Peyer's patch (tissue), 4 donors: ENCODE results near the gene RPS28. TPM values are rescaled to one million over a fixed set of nuclear protein-coding genes. Genes with fewer than 3 reads are reported as not detected.
A peak's percentile ranks its signal among the peaks of the same experiment; 100 is the strongest.
"Not testable (repeated sequence)": the region's sequence is repeated elsewhere in the genome, so short reads cannot be mapped to it uniquely, and the experiment has no call there.

Source experiments
- DNase-seq, 3 donors: peaks; one replicate each; pipeline ENCODE4 v3.0.0-alpha.2; 2017 to 2019
- H3K27ac ChIP-seq, 4 donors: fragments of 200-600 bp; sonication (generic); one replicate each; pipeline ENCODE4 v1.5.1; 2016 to 2019
- H3K27me3 ChIP-seq, 2 donors: fragments of 200-600 bp; sonication (generic); one replicate each; pipeline ENCODE4 v1.5.1; 2019
- H3K36me3 ChIP-seq, 3 donors: fragments of 200-600 bp; sonication (generic); one replicate each; pipeline ENCODE4 v1.5.1; 2016 to 2019
- H3K4me1 ChIP-seq, 4 donors: fragments of 200-600 bp; sonication (generic); one replicate each; pipeline ENCODE4 v1.5.1; 2016 to 2019
- H3K4me3 ChIP-seq, 4 donors: fragments of 200-600 bp; sonication (generic); 1 replicate in 3 of 4; 2 replicates in 1 of 4; pipeline ENCODE4 v1.5.1; 2016 to 2019; ENCODE audit warnings: mild to moderate bottlenecking in 1 of 4
- H3K9me3 ChIP-seq, 4 donors: fragments of 200-600 bp; sonication (generic); one replicate each; pipeline ENCODE4 v1.5.1; 2016 to 2019; ENCODE audit warnings: mild to moderate bottlenecking in 1 of 4
- CTCF ChIP-seq, 6 experiments: fragments of 450-650 bp in 4 of 6; fragments of 200-600 bp in 2 of 6; sonication (generic) in 1 of 6; IDR thresholded peaks; one replicate each; pipeline ENCODE4 v1.5.1; 2017 to 2019; ENCODE audit warnings: antibody characterized with exemption in 6 of 6, mild to moderate bottlenecking in 3 of 6, moderate library complexity in 1 of 6
- POLR2A ChIP-seq, 2 donors: fragments of 450-650 bp; IDR thresholded peaks; one replicate each; pipeline ENCODE4 v1.5.1; 2017; ENCODE audit warnings: antibody characterized with exemption in 2 of 2, mild to moderate bottlenecking in 2 of 2, moderate library complexity in 2 of 2
- total RNA-seq, 4 donors: library from RNA; depleted of rRNA; stranded (reverse); fragments of >200 nt; gene quantifications; one replicate each; pipeline ENCODE4 v1.1.0, GENCODE V29; 2016

RPS28 gene
- total RNA-seq, 4 donors from 2014 or later: 306 to 519 (median 393) TPM

DNA sequence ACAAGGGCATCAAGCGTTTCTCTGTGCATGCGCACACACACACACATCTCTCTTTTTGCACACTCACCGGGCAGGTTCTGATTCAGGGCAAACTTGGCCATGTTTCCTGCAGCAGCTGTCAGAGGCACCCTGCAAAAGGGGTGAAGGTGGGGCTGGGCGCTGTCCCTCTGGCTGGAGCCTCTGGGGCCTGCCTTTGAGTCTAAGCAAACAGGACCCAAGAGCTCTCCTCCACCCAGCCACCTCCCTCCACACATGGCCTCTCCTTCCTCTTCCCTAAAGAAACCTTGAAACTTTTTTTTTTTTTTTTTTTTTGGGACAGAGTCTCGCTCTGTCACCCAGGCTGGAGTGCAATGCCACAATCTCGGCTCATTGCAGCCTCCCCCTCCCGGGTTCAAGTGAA, 16.4 kb downstream of the RPS28 start:
- peaks cover 0 to 22% of the 10 kb centered on the region in 2 donors for H3K27me3 ChIP-seq
- no peaks in the 10 kb centered on the region for H3K9me3 ChIP-seq
- TF ChIP-seq POLR2A (IDR thresholded peaks at IDR 0.05) (no peak), CTCF (IDR thresholded peaks at IDR 0.05) (no peak)
- no peak for DNase-seq
- peaks cover 0 to 27% (median 9%) of the 10 kb centered on the region in 4 donors for H3K4me1 ChIP-seq
- H3K4me3 ChIP-seq: no peak overlapping the region
- no peaks in the 10 kb centered on the region for H3K36me3 ChIP-seq
- no peak overlapping the region for H3K27ac ChIP-seq

DNA sequence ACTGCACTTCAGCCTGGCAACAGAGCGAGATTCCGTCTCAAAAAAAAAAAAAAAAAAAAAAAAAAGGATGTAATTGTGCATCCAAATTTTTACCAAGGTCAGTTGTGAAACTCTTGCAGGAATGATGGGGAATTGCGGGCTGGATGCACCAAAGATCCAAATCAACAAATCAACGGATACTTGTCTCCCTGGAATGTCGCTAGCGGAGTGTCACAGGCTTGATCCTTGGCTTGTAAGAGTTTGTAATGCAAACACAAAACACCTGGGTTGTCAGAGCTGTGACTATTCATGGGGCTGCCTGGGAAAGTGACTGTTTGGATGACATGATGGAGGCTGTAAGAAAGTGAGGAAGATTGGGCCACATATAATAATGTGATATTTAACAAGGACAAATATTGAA, 17.5 kb downstream of the RPS28 start:
- TF ChIP-seq CTCF (IDR thresholded peaks at IDR 0.05) (no peak), POLR2A (IDR thresholded peaks at IDR 0.05) (no peak)
- Histone ChIP-seq H3K4me3 (no peak overlapping the region), H3K36me3 (no peaks in the 10 kb centered on the region), H3K9me3 (no peaks in the 10 kb centered on the region), H3K27me3 (peaks cover 0 to 13% of the 10 kb centered on the region in 2 donors), H3K27ac (no peak overlapping the region), H3K4me1 (peaks cover 0 to 26% (median 10%) of the 10 kb centered on the region in 4 donors)
- DNase-seq: no peak

DNA sequence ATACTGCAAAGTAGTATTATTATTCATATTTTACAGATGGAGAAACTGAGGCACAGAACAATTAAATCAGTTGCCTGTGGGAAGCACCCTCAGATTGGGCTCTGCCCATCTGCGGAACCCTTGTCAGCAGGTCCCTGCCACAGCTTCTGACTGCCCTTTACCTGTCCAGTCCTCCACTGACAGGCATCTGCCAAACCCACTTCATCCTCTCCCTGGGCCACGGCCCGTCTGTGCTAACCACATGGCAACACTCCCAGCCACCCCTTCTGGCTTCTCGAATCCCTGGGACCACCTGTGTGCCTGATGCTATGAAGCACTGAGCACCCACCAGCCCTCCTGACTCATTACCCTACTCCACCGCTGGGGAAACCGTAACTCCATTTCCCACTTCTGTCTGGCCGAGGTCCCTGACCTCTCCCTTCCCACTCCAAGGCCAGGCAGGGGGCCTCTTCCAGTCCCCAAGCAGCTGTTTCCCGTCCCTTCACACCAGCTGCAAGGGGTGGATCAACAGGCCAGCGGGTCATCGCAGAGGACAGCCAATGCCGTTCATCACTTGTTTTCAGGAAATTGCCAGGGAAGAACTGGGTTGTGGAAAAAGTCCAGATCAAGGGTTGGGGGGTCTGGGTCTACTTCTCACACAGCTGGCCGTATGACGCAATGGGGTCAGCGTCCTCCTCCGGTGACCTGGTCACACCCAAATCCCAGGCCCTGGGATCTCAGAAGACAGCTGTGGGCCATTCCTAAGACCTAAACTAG, 19.2 kb downstream of the RPS28 start:
- no peaks in the 10 kb centered on the region for H3K9me3 ChIP-seq
- no peaks in the 10 kb centered on the region for H3K36me3 ChIP-seq
- DNase-seq: peak in 1 of 3 donors; percentile 62
- H3K4me1 ChIP-seq: peaks cover 0 to 15% (median 3%) of the 10 kb centered on the region in 4 donors
- peak overlapping the region in 1 of 4 donors; percentile 70 for H3K27ac ChIP-seq
- H3K4me3 ChIP-seq: no peak overlapping the region
- no peak for TF ChIP-seq POLR2A (IDR thresholded peaks at IDR 0.05)
- peak in 3 of 6 experiments; percentile 12 to 27 (median 13) for TF ChIP-seq CTCF (IDR thresholded peaks at IDR 0.05)
- peaks cover 0 to 3% of the 10 kb centered on the region in 2 donors for H3K27me3 ChIP-seq

DNA sequence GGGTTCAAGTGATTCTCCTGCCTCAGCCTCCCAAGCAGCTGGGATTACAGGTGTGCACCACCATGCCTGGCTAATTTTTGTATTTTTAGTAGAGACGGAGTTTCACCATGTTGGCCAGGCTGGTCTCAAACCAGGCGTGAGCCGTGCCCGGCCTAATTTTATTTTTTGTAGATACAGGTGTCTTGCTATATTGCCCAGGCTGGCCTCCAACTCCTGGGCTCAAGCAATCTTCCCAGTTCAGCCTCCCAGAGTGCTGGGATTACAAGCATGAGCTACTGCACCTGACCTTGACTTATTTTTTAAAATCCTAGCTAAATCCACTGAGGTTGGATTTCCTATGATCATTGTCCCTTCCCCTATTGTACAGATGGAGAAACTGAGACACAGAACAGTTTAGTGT, 20.2 kb downstream of the RPS28 start:
- not testable (repeated sequence) for H3K9me3 ChIP-seq, DNase-seq, H3K4me3 ChIP-seq, H3K36me3 ChIP-seq, H3K27me3 ChIP-seq
- Histone ChIP-seq H3K27ac (peak overlapping the region in 2 of 4 donors; percentile 70 to 74), H3K4me1 (peaks cover 0 to 12% (median 2%) of the 10 kb centered on the region in 4 donors)

DNA sequence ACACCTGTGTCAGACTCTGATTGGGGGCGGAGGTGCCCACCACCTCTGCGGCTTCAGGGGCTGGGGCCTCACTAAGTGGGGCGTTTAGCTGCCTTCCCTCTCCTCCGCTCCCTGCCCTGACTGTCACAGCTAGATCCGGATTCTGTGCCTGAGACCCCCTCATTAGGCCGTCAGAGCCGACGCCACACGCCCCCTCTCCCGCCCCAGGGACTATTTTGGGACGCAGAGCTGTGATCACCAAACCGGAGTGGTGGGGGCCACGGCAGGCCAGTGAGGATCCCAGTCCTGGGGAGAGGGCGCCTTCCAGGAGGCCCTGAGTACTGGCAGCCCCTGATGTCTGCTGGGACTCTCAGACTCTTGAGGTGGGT, 21.0 kb downstream of the RPS28 start:
- Histone ChIP-seq H3K27ac (peak overlapping the region; percentile 47 to 74 (median 66)), H3K4me3 (peak overlapping the region in 3 of 4 donors; percentile 45 to 62 (median 53)), H3K9me3 (no peaks in the 10 kb centered on the region), H3K4me1 (peaks cover 0 to 12% (median 2%) of the 10 kb centered on the region in 4 donors), H3K36me3 (no peaks in the 10 kb centered on the region), H3K27me3 (peaks cover 0 to 3% of the 10 kb centered on the region in 2 donors)
- no peak for TF ChIP-seq CTCF (IDR thresholded peaks at IDR 0.05)
- DNase-seq: no peak

DNA sequence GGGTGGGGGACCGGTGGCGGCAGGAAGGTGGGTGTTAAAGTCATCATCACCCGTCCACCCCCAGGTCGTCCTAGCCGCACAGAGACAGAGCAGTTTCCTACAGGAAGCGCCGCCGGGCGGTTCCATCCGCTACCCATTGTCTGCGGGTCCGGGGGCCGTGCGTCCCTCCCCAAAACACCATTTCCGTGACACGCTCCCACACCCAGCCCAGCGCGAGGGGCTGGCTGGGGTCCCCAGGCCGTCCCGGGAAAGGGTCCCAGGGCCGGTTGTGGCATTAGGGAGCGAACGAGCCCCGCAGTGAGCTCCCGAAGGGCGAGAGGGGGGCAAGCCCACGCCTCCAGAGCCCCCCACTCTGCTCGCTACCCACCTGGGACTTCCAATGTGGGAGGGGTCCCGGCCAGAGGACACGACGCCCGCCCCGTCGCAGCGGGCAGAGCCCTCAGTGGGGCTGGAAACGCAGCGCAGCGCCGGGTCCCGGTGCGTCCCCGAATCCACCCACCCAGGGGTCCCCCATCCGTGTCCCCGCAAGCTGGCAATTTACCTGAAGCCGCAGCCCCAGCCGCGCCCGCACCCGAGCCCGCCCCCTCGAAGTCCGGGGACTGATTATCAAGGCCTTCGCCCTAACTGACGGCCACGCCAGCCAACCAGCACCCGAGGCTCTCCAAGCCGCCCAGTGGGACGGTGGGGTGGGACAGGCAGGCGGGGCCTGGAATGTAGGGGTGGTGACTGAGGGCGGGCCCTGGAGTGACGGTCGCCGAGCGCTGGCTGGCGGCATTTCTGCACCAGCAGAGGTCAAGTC, 21.6 kb downstream of the RPS28 start, which contains the start of gene KANK3:
KANK3 (minus strand) TSS at position 579 of the 799 bp plus-strand sequence. CDS start 5,434 bp downstream, outside the sequence.
- DNase-seq: peak; percentile 85 to 97 (median 93)
- H3K9me3 ChIP-seq: no peaks in the 10 kb centered on the region
- no peaks in the 10 kb centered on the region for H3K36me3 ChIP-seq
- TF ChIP-seq CTCF (IDR thresholded peaks at IDR 0.05) (peak in 2 of 6 experiments; percentile 16 to 21), POLR2A (IDR thresholded peaks at IDR 0.05) (no peak)
- H3K27ac ChIP-seq: peak within 1 kb of the TSS; percentile 47 to 74 (median 66)
- H3K4me3 ChIP-seq: peak within 1 kb of the TSS; percentile 28 to 62 (median 49)
- peaks cover 0 to 3% of the 10 kb centered on the region in 2 donors for H3K27me3 ChIP-seq
- peaks cover 0 to 12% (median 2%) of the 10 kb centered on the region in 4 donors for H3K4me1 ChIP-seq
